ENCODE data around the gene AMBP. TPM values are rescaled to one million over a fixed set of nuclear protein-coding genes. Genes with fewer than 3 reads are reported as not detected.

Gene AMBP
- total RNA-seq, 1 experiment from 2014 or later = not detected

DNA sequence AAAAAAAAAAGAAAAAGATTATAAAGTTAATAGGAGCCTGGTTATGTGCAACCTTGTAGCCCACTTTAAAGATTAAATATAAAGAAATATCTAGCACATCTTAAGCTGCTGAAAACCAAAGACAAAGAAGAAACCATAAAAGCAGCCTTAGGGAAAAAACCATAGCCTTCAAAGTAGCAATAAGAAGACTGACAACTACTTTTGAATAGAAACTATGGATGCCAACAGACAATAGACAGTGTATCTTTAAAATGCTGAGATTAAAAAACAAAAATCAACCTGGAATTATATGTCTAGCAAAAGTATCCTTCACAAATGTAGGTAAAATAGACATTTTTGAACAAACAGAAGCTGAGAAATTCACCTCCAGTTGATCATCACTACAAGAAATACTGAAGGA is 24.4 kb upstream of the AMBP start:
- no peak for DNase-seq
- Histone ChIP-seq H3K9ac (ENCODE audit: low read length) (no peak overlapping the region), H3K4me3 (ENCODE audit: low read length) (no peak overlapping the region), H3K4me2 (ENCODE audit: low read depth, low read length, poor library complexity, severe bottlenecking) (no peak overlapping the region), H3K27me3 (ENCODE audit: low read length) (no peaks in the 10 kb centered on the region), H2AFZ (ENCODE audit: low read length) (no peak overlapping the region), H3K4me1 (ENCODE audit: low read length) (no peaks in the 10 kb centered on the region), H3K36me3 (ENCODE audit: insufficient read depth, low read length) (no peaks in the 10 kb centered on the region), H4K20me1 (ENCODE audit: insufficient read depth, low read depth, low read length) (no peaks in the 10 kb centered on the region), H3K9me3 (ENCODE audit: low read length) (no peaks in the 10 kb centered on the region), H3K79me2 (ENCODE audit: low read length) (no peaks in the 10 kb centered on the region), H3K9me2 (replicated peaks; ENCODE audit: insufficient read depth, low read length) (no peaks in the 10 kb centered on the region), H3K27ac (ENCODE audit: low read length) (no peak overlapping the region)

DNA sequence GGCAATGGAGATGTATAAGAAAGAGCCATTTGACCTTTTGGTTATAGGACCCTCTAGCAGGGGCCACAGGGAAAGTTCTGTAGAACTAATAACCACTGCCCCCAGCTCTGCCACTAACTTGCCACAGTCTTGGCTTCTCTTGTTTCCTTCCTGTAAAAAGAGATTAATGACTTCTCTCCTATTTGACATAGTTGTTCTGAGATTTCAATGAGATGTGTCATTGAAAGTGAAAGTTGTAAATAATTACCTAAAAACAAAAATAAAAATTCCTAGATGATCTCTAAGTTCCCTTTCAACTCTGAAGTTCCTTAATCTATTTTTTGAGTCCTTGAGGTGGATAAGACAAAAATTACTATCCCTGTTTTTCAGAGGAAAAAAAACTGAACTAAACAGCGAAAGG is 22.4 kb upstream of the AMBP start:
- H3K9me2 ChIP-seq (replicated peaks; ENCODE audit: insufficient read depth, low read length) = no peaks in the 10 kb centered on the region
- no peak overlapping the region for H3K4me2 ChIP-seq (ENCODE audit: low read depth, low read length, poor library complexity, severe bottlenecking)
- DNase-seq = no peak
- H3K4me3 ChIP-seq (ENCODE audit: low read length) = no peak overlapping the region
- H3K36me3 ChIP-seq (ENCODE audit: insufficient read depth, low read length) = no peaks in the 10 kb centered on the region
- H3K9me3 ChIP-seq (ENCODE audit: low read length) = no peaks in the 10 kb centered on the region
- H3K9ac ChIP-seq (ENCODE audit: low read length) = no peak overlapping the region
- H3K27ac ChIP-seq (ENCODE audit: low read length) = no peak overlapping the region
- no peak overlapping the region for H2AFZ ChIP-seq (ENCODE audit: low read length)
- no peaks in the 10 kb centered on the region for H3K79me2 ChIP-seq (ENCODE audit: low read length)
- H3K27me3 ChIP-seq (ENCODE audit: low read length) = no peaks in the 10 kb centered on the region
- H4K20me1 ChIP-seq (ENCODE audit: insufficient read depth, low read depth, low read length) = no peaks in the 10 kb centered on the region
- no peaks in the 10 kb centered on the region for H3K4me1 ChIP-seq (ENCODE audit: low read length)

DNA sequence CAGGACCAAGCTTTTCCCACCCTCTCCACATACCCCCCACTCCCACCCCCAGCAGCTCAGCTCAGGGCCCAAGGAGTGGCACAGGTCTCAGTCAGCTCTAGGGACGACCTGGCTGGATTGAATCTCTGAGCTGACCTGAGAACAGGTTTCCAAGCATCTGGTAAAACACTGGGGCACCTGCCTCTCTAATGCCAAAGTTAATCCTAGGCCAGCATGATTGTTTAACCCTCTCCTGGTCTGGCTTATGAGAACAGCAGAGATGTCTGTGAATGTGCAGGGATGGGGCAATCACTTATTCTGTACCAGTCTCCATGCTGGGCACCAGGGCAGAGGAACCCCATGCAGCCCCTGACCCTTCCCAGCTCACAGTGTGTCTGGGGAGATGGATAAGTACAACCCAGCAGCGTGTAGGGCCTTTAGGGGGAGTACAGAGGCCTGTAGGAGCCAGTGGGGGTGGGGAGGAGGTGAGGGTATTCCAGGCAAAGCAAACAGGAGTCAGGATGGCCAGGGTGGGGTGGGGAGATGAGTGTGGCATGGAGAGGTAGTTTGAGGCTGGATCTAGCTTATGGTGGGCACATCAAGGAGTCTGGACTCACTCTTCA is 21.7 kb upstream of the AMBP start:
- Histone ChIP-seq H3K36me3 (ENCODE audit: insufficient read depth, low read length) (no peaks in the 10 kb centered on the region), H3K9ac (ENCODE audit: low read length) (no peak overlapping the region), H3K4me1 (ENCODE audit: low read length) (no peaks in the 10 kb centered on the region), H3K4me2 (ENCODE audit: low read depth, low read length, poor library complexity, severe bottlenecking) (no peak overlapping the region), H3K4me3 (ENCODE audit: low read length) (no peak overlapping the region), H3K27me3 (ENCODE audit: low read length) (no peaks in the 10 kb centered on the region), H4K20me1 (ENCODE audit: insufficient read depth, low read depth, low read length) (no peaks in the 10 kb centered on the region), H3K27ac (ENCODE audit: low read length) (no peak overlapping the region), H3K9me3 (ENCODE audit: low read length) (no peaks in the 10 kb centered on the region), H2AFZ (ENCODE audit: low read length) (no peak overlapping the region), H3K9me2 (replicated peaks; ENCODE audit: insufficient read depth, low read length) (no peaks in the 10 kb centered on the region), H3K79me2 (ENCODE audit: low read length) (no peaks in the 10 kb centered on the region)
- DNase-seq = no peak

DNA sequence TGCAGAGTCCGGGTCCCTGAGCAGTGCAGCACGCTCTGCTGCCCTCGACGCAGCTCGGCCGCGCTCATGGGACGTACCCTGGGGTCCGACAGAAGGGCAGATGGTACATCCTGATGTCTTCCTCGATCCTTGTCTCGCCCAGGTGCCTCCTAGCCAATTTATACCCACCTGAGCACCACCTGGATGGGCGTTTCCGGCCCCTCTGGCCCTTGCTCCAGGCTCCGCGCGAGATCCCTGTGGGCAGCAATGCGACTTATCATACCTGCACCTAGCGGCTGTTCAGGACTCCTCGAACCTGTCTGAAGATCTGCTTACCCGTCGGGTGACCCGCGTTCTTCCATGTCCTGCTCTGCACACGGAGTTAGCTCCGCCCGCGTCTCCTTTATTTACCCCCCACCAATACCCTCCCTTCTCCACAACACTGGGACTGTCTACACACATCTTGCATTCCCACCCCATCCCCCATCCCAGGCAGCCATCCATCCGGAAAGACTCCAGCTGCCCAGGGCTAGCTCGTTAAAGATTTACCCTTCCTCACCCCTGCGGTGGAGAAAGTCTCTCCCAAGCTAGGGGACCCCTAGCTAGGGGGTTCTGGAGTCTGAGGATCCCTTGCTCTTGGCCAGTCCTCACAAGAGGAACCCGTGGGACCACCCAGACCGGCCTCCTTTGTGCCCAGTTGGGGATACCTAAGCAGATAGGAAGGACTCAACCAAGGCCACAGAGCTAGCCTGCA is 21.0 kb upstream of the AMBP start, which contains the start of gene KIF12:
Gene KIF12, minus strand, starts transcription at position 357 of the 733 bp plus-strand sequence. Its CDS starts 16 bp downstream, at position 341.
- H3K79me2 ChIP-seq (ENCODE audit: low read length) = no peaks in the 10 kb centered on the region
- H3K9ac ChIP-seq (ENCODE audit: low read length) = no peak within 1 kb of the TSS
- no peaks in the 10 kb centered on the region for H3K27me3 ChIP-seq (ENCODE audit: low read length)
- H3K4me3 ChIP-seq (ENCODE audit: low read length) = no peak within 1 kb of the TSS
- H3K4me1 ChIP-seq (ENCODE audit: low read length) = no peaks in the 10 kb centered on the region
- no peaks in the 10 kb centered on the region for H3K36me3 ChIP-seq (ENCODE audit: insufficient read depth, low read length)
- no peak within 1 kb of the TSS for H3K27ac ChIP-seq (ENCODE audit: low read length)
- DNase-seq = no peak
- H3K9me3 ChIP-seq (ENCODE audit: low read length) = no peaks in the 10 kb centered on the region
- H4K20me1 ChIP-seq (ENCODE audit: insufficient read depth, low read depth, low read length) = no peaks in the 10 kb centered on the region
- H3K9me2 ChIP-seq (replicated peaks; ENCODE audit: insufficient read depth, low read length) = no peaks in the 10 kb centered on the region
- H2AFZ ChIP-seq (ENCODE audit: low read length) = no peak within 1 kb of the TSS
- H3K4me2 ChIP-seq (ENCODE audit: low read depth, low read length, poor library complexity, severe bottlenecking) = no peak within 1 kb of the TSS

DNA sequence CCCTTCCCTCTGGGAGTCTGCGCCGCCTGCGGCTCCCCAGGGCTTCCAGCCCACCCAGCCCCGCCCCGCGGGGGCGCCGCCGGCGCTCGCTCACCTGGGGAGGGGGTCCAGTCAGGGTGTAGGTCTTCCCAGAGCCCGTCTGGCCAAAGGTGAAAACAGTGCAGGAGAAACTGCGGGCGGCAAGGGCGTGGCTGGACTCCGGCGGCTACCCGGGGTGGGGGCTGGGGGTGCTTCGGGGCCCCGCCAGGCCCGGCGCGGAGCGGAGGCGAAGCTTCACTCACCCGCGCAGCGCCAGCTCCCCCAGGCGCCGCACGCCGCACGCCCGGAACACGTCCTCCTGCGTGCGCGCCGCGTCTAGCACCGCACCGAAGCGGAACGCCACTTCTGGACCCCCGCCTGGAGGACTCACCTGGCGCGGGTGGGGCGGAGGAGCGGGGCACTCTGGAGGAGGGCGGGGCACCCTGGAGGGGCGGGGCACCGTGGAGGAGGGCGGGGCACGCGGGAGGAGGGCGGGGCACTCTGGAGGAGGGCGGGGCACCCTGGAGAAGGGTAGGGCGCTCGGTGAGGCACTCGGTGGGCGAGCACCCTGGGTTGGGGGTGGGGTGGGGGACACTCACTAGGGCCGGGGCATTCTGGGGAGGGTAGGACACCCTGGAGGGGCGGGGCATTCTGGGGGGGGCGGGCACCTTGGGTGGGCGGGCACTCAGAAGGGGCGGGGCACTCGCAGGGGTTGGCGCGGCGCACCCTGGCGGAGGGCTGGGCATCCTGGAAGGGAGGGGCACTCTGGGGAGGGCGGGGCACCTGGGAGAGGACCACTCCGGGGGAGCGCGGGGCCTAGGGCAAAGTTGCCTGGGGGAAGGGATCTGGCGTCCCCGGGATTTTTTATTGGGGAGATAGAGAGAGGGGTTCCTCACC is 20.2 kb upstream of the AMBP start:
- no peak overlapping the region for H3K9ac ChIP-seq (ENCODE audit: low read length)
- DNase-seq = no peak
- H3K79me2 ChIP-seq (ENCODE audit: low read length) = no peaks in the 10 kb centered on the region
- no peaks in the 10 kb centered on the region for H3K27me3 ChIP-seq (ENCODE audit: low read length)
- no peaks in the 10 kb centered on the region for H3K9me3 ChIP-seq (ENCODE audit: low read length)
- H3K4me2 ChIP-seq (ENCODE audit: low read depth, low read length, poor library complexity, severe bottlenecking) = no peak overlapping the region
- H3K4me3 ChIP-seq (ENCODE audit: low read length) = no peak overlapping the region
- H3K27ac ChIP-seq (ENCODE audit: low read length) = no peak overlapping the region
- no peaks in the 10 kb centered on the region for H3K4me1 ChIP-seq (ENCODE audit: low read length)
- H3K9me2 ChIP-seq (replicated peaks; ENCODE audit: insufficient read depth, low read length) = no peaks in the 10 kb centered on the region
- no peaks in the 10 kb centered on the region for H4K20me1 ChIP-seq (ENCODE audit: insufficient read depth, low read depth, low read length)
- H2AFZ ChIP-seq (ENCODE audit: low read length) = no peak overlapping the region
- H3K36me3 ChIP-seq (ENCODE audit: insufficient read depth, low read length) = no peaks in the 10 kb centered on the region

DNA sequence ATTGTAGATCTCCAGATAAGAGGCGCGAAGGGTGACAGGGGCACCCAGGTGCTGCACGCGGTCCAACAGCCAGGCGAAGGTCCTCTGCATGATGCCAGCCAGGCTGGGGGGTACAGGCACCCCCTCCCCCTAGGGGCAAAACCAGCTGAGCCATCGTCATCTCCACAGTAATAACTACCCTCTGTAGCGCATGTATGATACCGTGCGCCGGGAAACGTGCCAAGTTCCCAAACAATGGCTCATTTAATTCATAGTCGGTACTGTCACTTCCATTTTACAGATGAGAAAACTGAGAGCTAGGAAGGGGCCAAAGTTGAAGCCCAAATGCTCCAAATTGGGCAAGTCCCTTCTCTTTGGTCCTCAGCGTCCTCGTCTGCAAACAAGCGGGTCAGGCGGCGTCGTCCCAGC is 19.5 kb upstream of the AMBP start:
- H2AFZ ChIP-seq (ENCODE audit: low read length) = no peak overlapping the region
- H3K27me3 ChIP-seq (ENCODE audit: low read length) = no peaks in the 10 kb centered on the region
- H4K20me1 ChIP-seq (ENCODE audit: insufficient read depth, low read depth, low read length) = no peaks in the 10 kb centered on the region
- no peaks in the 10 kb centered on the region for H3K9me3 ChIP-seq (ENCODE audit: low read length)
- no peak overlapping the region for H3K4me3 ChIP-seq (ENCODE audit: low read length)
- no peaks in the 10 kb centered on the region for H3K4me1 ChIP-seq (ENCODE audit: low read length)
- no peaks in the 10 kb centered on the region for H3K9me2 ChIP-seq (replicated peaks; ENCODE audit: insufficient read depth, low read length)
- H3K4me2 ChIP-seq (ENCODE audit: low read depth, low read length, poor library complexity, severe bottlenecking) = no peak overlapping the region
- H3K36me3 ChIP-seq (ENCODE audit: insufficient read depth, low read length) = no peaks in the 10 kb centered on the region
- H3K79me2 ChIP-seq (ENCODE audit: low read length) = no peaks in the 10 kb centered on the region
- no peak overlapping the region for H3K27ac ChIP-seq (ENCODE audit: low read length)
- no peak for DNase-seq
- no peak overlapping the region for H3K9ac ChIP-seq (ENCODE audit: low read length)

DNA sequence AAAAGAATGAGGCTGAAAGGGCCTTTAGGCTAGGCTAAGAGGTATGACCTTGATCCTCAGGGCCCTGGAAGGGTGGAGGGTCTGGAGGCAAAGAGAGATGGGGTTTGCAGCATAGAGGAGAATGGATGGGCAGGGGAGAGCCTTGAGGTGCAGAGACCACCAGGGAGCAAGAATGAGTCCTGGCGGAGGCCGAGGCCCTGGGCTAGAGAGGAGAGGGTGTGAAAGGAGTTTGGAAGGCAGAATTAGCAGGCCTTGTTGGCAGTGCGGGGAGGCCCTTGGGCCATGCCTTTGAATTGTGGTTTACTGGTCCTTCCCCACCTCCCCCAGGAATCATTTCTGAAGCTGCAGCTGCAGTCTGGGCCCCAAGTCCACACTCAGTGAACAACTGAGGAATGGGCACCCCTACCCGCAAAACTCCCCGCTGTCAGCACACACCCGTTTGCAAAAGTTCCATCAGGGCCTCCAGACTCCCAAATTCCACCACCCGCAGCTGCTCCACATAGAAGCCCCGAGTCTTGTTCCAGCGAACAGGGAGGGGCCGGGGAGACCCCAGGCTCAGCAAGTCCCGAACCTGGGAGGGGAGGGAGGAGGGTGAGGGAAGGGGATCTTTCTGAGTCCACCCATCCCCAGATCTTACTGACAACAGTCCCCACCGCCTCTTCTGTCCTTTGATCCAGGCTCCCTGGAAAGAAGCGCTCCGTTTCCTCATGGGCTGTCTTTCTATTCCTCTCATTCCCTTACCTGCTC is 18.9 kb upstream of the AMBP start:
- Histone ChIP-seq H3K9me2 (replicated peaks; ENCODE audit: insufficient read depth, low read length) (no peaks in the 10 kb centered on the region), H3K27me3 (ENCODE audit: low read length) (no peaks in the 10 kb centered on the region), H3K4me2 (ENCODE audit: low read depth, low read length, poor library complexity, severe bottlenecking) (no peak overlapping the region), H3K4me3 (ENCODE audit: low read length) (no peak overlapping the region), H3K36me3 (ENCODE audit: insufficient read depth, low read length) (no peaks in the 10 kb centered on the region), H4K20me1 (ENCODE audit: insufficient read depth, low read depth, low read length) (no peaks in the 10 kb centered on the region), H3K9ac (ENCODE audit: low read length) (no peak overlapping the region), H2AFZ (ENCODE audit: low read length) (no peak overlapping the region), H3K9me3 (ENCODE audit: low read length) (no peaks in the 10 kb centered on the region), H3K79me2 (ENCODE audit: low read length) (no peaks in the 10 kb centered on the region), H3K4me1 (ENCODE audit: low read length) (no peaks in the 10 kb centered on the region), H3K27ac (ENCODE audit: low read length) (no peak overlapping the region)
- no peak for DNase-seq

Data from Karpas-422 (cell line).